WERI-Rb-1 (cell line): ENCODE measurements around the gene CLEC7A.

Experiments used
- DNase-seq: peaks from one replicate; pipeline ENCODE4 v3.0.0-alpha.2; 2020
- H3K27ac ChIP-seq: fragments of 250-450 bp; sonication (Bioruptor Pico); 2 replicates; pipeline ENCODE4 v1.5.1; 2020; ENCODE audit warnings: mild to moderate bottlenecking, moderate library complexity
- H3K27me3 ChIP-seq: fragments of 250-450 bp; sonication (Bioruptor Pico); 2 replicates; pipeline ENCODE4 v1.5.1; 2021; ENCODE audit warnings: mild to moderate bottlenecking, low read depth, moderate library complexity; ENCODE audit not compliant: insufficient read depth, severe bottlenecking
- H3K36me3 ChIP-seq: fragments of 250-450 bp; sonication (Bioruptor Pico); 2 replicates; pipeline ENCODE4 v1.5.1; 2020; ENCODE audit warnings: mild to moderate bottlenecking, moderate library complexity
- H3K4me3 ChIP-seq: 2 replicates; pipeline ENCODE4 v1.5.1; 2011; ENCODE audit warnings: low read depth, mild to moderate bottlenecking, control low read depth, low read length
- H3K9me3 ChIP-seq: fragments of 250-450 bp; sonication (Bioruptor Pico); 2 replicates; pipeline ENCODE4 v1.5.1; 2021; ENCODE audit warnings: mild to moderate bottlenecking, moderate library complexity; ENCODE audit not compliant: severe bottlenecking
- TF ChIP-seq, protein P1 (sequence below): IDR thresholded peaks from 2 replicates; pipeline ENCODE4 v1.5.1; 2011; ENCODE audit warnings: low read depth, mild to moderate bottlenecking, control low read depth, inconsistent platforms, low read length

CLEC7A gene

DNA sequence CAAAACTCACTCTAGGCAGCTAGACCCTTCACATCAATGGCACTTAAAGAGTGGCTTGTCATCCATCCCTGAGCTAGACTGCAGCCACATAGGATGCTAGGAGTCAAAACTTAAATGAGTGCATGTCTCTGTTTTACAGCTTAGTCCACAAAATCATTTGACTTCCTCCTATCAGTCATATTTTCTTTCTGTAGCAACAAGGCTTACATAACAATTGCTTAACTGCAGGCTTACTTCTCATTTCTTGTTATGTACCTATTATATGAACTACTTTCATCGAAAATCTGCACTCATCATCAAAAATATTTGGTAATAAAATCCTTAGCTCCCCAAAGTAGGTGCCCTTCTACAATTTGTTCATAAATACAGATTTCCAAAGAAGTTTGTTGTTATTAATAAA lies 61.4 kb downstream of the CLEC7A start:
- TF ChIP-seq, protein P1, sequence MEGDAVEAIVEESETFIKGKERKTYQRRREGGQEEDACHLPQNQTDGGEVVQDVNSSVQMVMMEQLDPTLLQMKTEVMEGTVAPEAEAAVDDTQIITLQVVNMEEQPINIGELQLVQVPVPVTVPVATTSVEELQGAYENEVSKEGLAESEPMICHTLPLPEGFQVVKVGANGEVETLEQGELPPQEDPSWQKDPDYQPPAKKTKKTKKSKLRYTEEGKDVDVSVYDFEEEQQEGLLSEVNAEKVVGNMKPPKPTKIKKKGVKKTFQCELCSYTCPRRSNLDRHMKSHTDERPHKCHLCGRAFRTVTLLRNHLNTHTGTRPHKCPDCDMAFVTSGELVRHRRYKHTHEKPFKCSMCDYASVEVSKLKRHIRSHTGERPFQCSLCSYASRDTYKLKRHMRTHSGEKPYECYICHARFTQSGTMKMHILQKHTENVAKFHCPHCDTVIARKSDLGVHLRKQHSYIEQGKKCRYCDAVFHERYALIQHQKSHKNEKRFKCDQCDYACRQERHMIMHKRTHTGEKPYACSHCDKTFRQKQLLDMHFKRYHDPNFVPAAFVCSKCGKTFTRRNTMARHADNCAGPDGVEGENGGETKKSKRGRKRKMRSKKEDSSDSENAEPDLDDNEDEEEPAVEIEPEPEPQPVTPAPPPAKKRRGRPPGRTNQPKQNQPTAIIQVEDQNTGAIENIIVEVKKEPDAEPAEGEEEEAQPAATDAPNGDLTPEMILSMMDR: no peak
- no peak for DNase-seq
- no peaks in the 10 kb centered on the region for H3K9me3 ChIP-seq
- H3K27ac ChIP-seq: no peak overlapping the region
- no peaks in the 10 kb centered on the region for H3K36me3 ChIP-seq
- H3K4me3 ChIP-seq: no peak overlapping the region
- no peaks in the 10 kb centered on the region for H3K27me3 ChIP-seq

DNA sequence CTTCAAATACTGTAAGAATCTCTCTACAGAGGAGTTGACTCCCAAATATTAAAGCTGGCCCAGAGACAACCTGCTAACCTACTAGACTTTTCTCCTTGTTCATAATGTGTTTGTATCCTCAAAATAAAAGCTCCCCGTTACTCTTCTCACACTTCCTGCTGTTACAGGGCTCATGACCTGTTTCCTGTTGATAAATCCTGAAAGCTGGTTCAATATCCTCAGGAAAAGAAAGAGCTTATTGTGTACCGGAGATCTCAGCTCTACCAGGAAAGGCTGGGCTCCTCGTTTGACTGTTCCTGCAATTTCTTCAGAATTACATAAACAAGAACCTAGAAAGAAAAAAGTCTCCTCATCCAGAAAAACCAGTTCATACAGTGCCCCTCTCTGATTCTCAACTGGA lies 62.1 kb downstream of the CLEC7A start:
- no peak overlapping the region for H3K27ac ChIP-seq
- DNase-seq: no peak
- no peaks in the 10 kb centered on the region for H3K27me3 ChIP-seq
- TF ChIP-seq, protein P1: no peak
- no peak overlapping the region for H3K4me3 ChIP-seq
- no peaks in the 10 kb centered on the region for H3K9me3 ChIP-seq
- H3K36me3 ChIP-seq: no peaks in the 10 kb centered on the region

DNA sequence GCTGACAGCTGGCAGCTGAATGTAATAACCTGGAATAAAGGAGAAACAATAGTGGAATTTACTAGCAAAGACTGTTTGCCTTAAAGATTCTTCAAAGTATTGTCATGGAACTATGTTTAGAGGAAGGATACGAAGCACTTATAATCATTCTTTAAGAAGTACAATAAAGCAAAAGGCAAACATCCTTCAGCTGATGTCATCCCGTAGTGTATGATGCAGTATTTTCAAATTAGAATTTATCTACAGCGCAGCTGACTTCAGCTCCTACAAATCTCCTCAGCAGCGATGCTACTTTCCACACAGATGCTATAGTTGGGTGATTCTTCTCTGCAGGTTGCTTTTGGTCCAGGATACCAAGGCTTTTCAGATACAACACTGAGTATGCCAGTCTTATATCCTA lies 62.7 kb downstream of the CLEC7A start:
- H3K36me3 ChIP-seq: no peaks in the 10 kb centered on the region
- TF ChIP-seq, protein P1: no peak
- no peaks in the 10 kb centered on the region for H3K9me3 ChIP-seq
- H3K4me3 ChIP-seq: no peak overlapping the region
- H3K27me3 ChIP-seq: no peaks in the 10 kb centered on the region
- no peak overlapping the region for H3K27ac ChIP-seq
- DNase-seq: no peak
